Renal cortex interstitium (tissue), 11 donors: Measurements from ENCODE around the gene RPUSD1. TPM values are rescaled to one million over a fixed set of nuclear protein-coding genes. Genes with fewer than 3 reads are reported as not detected.

ENCODE experiments used
- DNase-seq, 11 donors: peaks; one replicate each; pipeline ENCODE4 v3.0.0-alpha.2; 2013; ENCODE audit warnings: low read depth in 9 of 11, low spot score in 4 of 11; ENCODE audit errors: extremely low read depth in 1 of 11
- polyA plus RNA-seq, 3 donors: library from polyadenylated mRNA; unstranded; fragments of 120-200 nt; gene quantifications; one replicate each; pipeline ENCODE4 v1.2.1, GENCODE V29; 2013; ENCODE audit not compliant: insufficient read length in 3 of 3

RPUSD1 gene
- polyA plus RNA-seq, 3 donors: 9.1 to 22.4 (median 16.7) TPM

- DNase-seq: no peak
Observed at GRCh38 chr16:791131-791530, 3.0 kb upstream of the RPUSD1 start.

GRCh38 chr16:790086-790485 lies 1.9 kb upstream of the RPUSD1 start:
- no peak for DNase-seq

- no peak for DNase-seq
Observed at GRCh38 chr16:789191-789850, 1.1 kb upstream of the RPUSD1 start.

- DNase-seq: peak; percentile 59 to 91 (median 87)
Observed at GRCh38 chr16:788399-789126, 382 bp upstream of the RPUSD1 start, which contains the start of gene CHTF18. TSS of gene CHTF18 (plus strand) at chr16:788620. CDS start at chr16:788685, 65 bp downstream.

- DNase-seq: no peak
Observed at GRCh38 chr16:787321-787966, 737 bp downstream of the RPUSD1 start.

- DNase-seq: no peak
Observed at GRCh38 chr16:785563-786535, 2.3 kb downstream of the RPUSD1 start.

GRCh38 chr16:784431-784830 lies 3.8 kb downstream of the RPUSD1 start:
- no peak for DNase-seq

- DNase-seq: no peak
Observed at GRCh38 chr16:783404-784161, 4.6 kb downstream of the RPUSD1 start.

GRCh38 chr16:782766-783403 lies 5.3 kb downstream of the RPUSD1 start:
- peak in 1 of 11 donors; percentile 34 for DNase-seq

- no peak for DNase-seq
Observed at GRCh38 chr16:782258-782657, 5.9 kb downstream of the RPUSD1 start.

- no peak for DNase-seq
Observed at GRCh38 chr16:781346-782010, 6.7 kb downstream of the RPUSD1 start.

- no peak for DNase-seq
Observed at GRCh38 chr16:780296-780695, 7.9 kb downstream of the RPUSD1 start.

- no peak for DNase-seq
Observed at GRCh38 chr16:779561-779960, 8.6 kb downstream of the RPUSD1 start.

- DNase-seq: no peak
Observed at GRCh38 chr16:778909-779527, 9.2 kb downstream of the RPUSD1 start.

GRCh38 chr16:778447-778846 lies 9.7 kb downstream of the RPUSD1 start:
- DNase-seq: no peak

GRCh38 chr16:777826-778225 lies 10.4 kb downstream of the RPUSD1 start:
- DNase-seq: no peak

- no peak for DNase-seq
Observed at GRCh38 chr16:776824-777223, 11.4 kb downstream of the RPUSD1 start.
